GM18861 (cell line): ENCODE data around the gene MNT.
"Not testable (repeated sequence)": the region's sequence is repeated elsewhere in the genome, so short reads cannot be mapped to it uniquely, and the experiment has no call there.

Experiments
- ATAC-seq: cut with Tn5 transposase; IDR thresholded peaks from one replicate; pipeline ENCODE4 v1.9.1; 2021; ENCODE audit not compliant: unreplicated experiment

The MNT gene

GRCh38 chr17:2400877-2401425, at the start of gene MNT:
MNT (minus strand) TSS chr17:2401060; CDS start chr17:2400712, 348 bp downstream.
- ATAC-seq: peak; percentile 25

- no peak for ATAC-seq
Observed at GRCh38 chr17:2450016-2450650, 49.3 kb upstream of the MNT start.

- no peak for ATAC-seq
Observed at GRCh38 chr17:2449486-2449885, 48.6 kb upstream of the MNT start.

- ATAC-seq: not testable (repeated sequence)
Observed at GRCh38 chr17:2447479-2447878, 46.6 kb upstream of the MNT start.

GRCh38 chr17:2445638-2446037, 44.8 kb upstream of the MNT start:
- no peak for ATAC-seq

GRCh38 chr17:2444382-2444781, 43.5 kb upstream of the MNT start:
- no peak for ATAC-seq

- no peak for ATAC-seq
Observed at GRCh38 chr17:2442166-2442565, 41.3 kb upstream of the MNT start.

GRCh38 chr17:2440930-2441329, 40.1 kb upstream of the MNT start:
- ATAC-seq: no peak

- ATAC-seq: not testable (repeated sequence)
Observed at GRCh38 chr17:2439997-2440396, 39.1 kb upstream of the MNT start.

GRCh38 chr17:2438823-2439222, 38.0 kb upstream of the MNT start:
- no peak for ATAC-seq

GRCh38 chr17:2436316-2436905, 35.6 kb upstream of the MNT start:
- no peak for ATAC-seq

GRCh38 chr17:2435862-2436261, 35.0 kb upstream of the MNT start:
- no peak for ATAC-seq

GRCh38 chr17:2435181-2435741, 34.4 kb upstream of the MNT start:
- no peak for ATAC-seq

- no peak for ATAC-seq
Observed at GRCh38 chr17:2433696-2434095, 32.8 kb upstream of the MNT start.

GRCh38 chr17:2427910-2428309, 27.1 kb upstream of the MNT start:
- ATAC-seq: no peak

GRCh38 chr17:2427215-2427614, 26.4 kb upstream of the MNT start:
- ATAC-seq: no peak

- no peak for ATAC-seq
Observed at GRCh38 chr17:2423271-2423670, 22.4 kb upstream of the MNT start.

- no peak for ATAC-seq
Observed at GRCh38 chr17:2421315-2422147, 20.7 kb upstream of the MNT start.

GRCh38 chr17:2420176-2420575, 19.3 kb upstream of the MNT start:
- no peak for ATAC-seq

GRCh38 chr17:2419486-2419885, 18.6 kb upstream of the MNT start:
- no peak for ATAC-seq

GRCh38 chr17:2418572-2418971, 17.7 kb upstream of the MNT start:
- ATAC-seq: no peak
